Activated effector memory CD4-positive, alpha-beta T cell treated with Interleukin-2 at 50 U/mL for 16 hours (primary cell): ENCODE results near the gene RAB6A.
"Not testable (repeated sequence)": the region's sequence is repeated elsewhere in the genome, so short reads cannot be mapped to it uniquely, and the experiment has no call there.

Experiments
- DNase-seq: peaks from one replicate; pipeline ENCODE4 v3.0.0-alpha.2; 2020

RAB6A gene

GRCh38 chr11:73716153-73717056, 44.5 kb downstream of the RAB6A start:
- DNase-seq: no peak

DNA sequence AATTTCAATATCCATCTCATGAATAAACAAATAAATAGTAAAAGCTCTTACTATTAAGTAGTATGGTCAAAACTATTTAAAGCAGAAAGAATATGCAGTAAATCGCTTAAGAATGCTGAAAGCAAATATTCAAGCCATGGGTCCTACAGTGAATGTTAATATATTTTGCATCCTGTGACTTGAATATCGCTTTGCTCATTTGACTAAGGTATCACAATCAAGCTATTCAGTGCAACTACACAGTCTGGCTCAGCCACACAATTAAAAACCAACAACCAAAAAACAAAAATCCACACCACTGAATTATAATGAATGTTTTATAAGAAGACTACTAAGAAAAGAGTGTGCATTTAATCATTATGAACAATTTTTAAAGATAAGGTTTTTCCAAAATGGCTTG, 45.3 kb downstream of the RAB6A start:
- DNase-seq: no peak

DNA sequence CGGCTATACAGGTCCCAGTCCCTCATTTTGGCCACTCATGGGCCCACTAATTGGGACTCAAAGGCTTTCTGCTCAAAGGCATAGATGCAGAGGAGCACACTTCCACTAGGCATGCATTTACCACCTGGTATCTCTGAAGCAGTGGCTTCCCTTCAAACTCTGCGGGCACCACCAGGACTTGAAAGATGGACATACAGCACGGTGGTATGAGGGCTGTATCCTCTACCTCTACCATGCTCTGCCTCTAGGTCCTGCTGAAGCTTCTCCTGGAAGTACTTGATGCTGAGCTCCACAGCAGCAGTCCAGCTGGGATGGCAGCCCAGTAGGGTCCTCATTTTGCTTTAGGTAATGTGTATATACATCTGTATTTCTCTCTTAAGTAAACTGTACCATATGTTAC, 49.9 kb downstream of the RAB6A start:
- no peak for DNase-seq

- DNase-seq: no peak
These were observed 55.8 kb downstream of the RAB6A start for GRCh38 chr11:73705053-73705452.

DNA sequence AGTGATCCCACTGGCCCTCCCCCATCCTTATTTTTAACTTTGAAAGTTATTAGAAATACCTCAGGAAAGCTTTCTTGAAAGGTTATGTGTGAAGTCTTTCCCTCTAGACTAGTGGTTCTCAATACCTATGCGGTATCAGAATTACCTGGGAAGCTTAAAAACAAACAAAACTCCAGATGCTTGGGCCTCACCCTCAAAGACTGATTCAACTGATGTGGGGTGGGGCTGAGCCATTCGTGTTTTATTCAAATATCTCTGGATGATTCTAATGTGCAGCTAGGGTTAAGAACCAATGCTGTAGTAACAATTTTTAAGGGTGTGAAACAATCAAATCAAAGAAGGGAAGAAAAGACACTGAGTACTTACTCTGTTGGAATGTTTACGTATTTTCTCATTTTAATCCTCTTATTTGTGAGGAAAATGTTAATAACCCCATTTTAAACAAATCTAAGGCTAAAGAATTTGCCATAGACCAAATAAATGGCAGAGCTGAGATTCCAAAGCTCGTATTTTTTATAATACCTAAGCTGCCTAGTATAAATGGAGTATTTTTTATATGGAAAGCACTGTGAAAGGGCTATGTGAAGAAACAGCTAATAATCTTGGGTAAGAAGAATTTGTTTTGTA, 66.9 kb downstream of the RAB6A start:
- no peak for DNase-seq

DNA sequence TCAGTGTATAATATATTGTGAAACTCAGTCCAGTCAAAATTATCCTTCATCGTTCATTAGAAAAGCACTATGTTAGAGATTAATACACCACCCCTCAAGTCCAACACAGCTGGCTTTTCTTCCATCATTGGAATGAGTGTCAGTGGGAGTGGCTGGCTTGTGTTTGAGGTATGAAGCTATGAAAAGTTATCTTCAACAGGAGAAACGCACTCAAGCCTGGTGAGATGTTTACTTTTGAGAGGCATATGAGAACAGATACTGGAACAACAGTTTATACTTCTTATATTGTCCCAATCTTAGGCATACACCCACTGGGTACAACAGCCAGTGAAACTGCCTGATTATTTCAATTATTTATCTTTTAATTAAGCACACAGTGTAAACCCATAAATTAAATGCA, 80.2 kb downstream of the RAB6A start:
- DNase-seq: no peak

- not testable (repeated sequence) for DNase-seq
These were observed 84.3 kb downstream of the RAB6A start for GRCh38 chr11:73676552-73676951.

DNA sequence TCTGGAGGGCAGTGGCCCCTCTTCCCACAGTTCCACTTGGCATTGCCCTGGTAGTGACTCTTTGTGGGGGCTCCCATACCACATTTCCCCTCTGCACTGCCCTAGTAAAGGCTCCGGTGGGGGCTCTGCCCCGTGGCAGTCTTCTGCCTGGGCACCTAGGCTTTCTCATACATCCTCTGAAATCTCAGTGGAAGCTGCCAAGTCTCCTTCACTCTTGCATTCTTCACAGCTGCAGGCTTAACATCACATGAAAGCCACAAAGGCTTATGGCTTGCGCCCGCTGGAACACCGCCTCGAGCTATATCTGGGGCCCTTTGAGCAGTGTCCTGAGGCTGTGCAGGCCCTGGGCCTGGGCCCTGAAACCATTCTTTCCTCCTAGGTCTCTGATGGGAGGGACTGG, 89.2 kb downstream of the RAB6A start:
- DNase-seq: no peak

DNA sequence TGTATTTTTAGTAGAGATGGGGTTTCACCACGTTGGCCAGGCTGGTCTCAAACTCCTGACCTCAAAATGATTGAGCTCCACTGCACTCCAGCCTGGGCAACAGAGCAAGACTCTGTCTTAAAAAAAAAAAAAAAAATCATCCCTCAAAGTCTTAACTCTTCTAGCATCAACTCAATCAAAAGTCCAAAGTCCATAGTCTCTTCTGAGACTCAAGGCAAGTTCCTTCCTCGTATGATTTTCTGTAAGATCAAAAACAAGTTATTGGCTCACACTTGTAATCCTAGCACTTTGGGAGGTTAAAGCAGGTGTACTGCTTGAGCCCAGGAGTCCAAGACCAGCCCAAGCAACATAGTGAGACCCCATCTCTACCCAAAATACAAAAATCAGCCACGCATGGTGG, 90.1 kb downstream of the RAB6A start:
- no peak for DNase-seq

DNA sequence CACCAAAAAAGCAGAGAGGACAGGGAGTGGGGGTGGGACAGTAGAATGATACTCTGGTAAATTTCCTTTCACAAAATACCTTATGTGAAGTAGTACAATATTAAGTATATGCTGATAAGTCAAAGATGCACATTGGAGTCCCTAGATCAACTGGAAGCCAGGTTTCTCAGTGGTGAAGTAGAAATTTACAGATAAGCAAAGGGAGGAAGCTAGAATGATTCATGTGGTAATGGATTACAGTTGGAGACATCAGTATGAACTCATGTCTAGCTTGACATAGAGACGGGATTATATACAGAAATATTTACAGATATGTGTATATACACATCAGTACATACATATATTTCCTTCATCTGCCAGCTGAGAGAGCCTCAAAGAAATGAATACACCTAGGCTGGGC, 93.0 kb downstream of the RAB6A start:
- DNase-seq: no peak

DNA sequence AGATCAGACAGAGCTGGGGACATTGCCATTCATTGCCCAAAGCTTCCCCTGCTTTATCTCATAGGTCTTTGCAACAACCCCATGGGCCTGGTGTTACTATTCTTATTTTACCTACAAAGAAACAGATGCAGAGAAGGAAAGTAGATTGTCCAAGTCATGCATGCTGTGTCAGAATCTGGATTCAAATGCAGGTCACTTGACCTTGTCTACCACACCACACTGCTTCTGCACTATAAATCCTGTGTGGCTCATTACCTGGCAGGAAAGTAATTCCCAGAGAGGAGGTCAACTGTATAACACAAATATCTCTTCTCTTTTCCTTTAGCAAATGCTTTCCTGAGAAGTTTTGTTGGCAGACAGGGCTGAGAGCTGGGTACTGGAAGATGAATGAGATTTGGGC, 96.0 kb downstream of the RAB6A start:
- no peak for DNase-seq

- DNase-seq: no peak
These were observed 97.0 kb downstream of the RAB6A start for GRCh38 chr11:73663604-73664495.

DNA sequence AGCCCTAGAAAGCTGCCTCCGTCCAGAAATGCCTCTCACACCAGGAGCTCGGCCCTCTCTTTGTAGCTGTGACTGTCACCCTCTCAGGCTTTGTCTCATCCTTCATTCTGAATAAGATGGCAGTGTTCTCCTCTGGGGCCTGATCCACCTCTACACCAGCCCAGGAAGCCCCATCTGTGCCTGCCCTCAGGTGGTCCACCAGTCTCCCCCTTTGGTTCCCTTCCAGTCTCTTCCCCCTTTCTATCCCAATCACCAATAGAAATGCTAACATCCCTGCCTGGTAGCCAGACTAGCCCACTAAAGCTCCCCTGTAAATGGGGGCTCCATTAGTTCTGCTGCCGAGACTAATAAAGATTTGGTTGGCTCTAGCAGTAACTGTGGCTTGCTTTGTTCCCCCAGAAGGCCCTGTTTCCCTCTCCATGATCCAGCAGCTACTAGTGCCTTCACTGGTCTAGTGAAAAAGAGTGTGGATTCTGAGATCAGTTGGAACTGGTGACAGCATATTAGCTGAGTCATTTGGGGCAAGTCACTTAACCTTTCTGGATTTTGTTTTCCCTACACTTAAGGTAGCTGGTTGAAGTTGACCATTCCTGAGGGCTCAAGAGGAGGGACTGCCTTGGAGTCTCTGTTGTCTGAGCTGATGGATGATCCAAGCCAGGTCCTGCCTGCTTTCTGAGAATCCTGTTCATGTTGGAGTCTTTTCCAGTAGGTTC, 98.3 kb downstream of the RAB6A start:
- DNase-seq: no peak

DNA sequence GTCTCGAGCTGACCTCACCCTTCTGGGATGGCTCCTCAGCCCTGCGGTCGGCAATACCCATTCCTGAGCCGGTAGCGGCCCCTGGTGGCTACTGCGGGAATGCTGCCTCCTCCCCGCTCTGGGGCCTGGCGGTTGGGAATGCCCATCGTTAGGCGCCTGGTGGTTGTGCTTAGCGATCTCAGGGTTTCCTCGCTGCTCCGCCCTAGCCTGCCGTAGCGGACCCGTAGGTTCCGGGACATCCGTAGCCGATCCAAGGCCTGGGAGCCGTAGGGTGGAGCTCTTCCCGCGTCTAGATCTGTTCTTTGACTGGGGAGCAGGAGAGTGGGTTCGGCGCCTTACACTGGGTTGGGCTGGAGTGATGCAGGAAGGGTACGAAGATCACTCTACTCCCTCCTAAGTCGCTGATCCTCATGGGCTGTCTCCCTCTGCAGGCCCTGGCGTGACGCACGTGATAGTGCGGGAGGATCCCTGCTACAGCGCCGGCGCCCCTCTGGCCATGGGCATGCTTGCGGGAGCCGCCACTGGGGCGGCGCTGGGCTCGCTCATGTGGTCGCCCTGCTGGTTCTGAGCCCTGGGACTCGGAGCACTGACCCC, 99.7 kb downstream of the RAB6A start:
- peak; percentile 71 for DNase-seq

- no peak for DNase-seq
These were observed 100.3 kb downstream of the RAB6A start for GRCh38 chr11:73660497-73661034.

DNA sequence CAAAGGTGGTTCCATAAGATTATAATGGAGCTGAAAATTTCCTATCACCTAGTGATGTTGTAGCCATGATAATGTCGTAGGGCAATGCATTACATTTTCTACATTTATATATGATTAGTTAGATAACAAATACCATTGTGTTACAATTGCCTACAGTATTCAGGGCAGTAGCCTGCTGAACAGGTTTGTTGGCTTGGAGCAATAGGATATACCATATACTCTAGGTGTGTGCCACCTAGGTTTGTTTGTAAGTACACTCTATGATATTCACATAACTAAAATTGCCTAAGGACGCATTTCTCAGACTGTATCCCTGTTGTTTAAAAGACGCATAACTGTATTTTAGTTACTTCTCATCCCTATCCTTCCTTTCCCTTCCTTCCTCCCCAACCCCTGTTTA, 100.9 kb downstream of the RAB6A start:
- DNase-seq: no peak

- DNase-seq: no peak
These were observed 103.9 kb downstream of the RAB6A start for GRCh38 chr11:73656985-73657384.

GRCh38 chr11:73655686-73656085, 105.2 kb downstream of the RAB6A start:
- no peak for DNase-seq

DNA sequence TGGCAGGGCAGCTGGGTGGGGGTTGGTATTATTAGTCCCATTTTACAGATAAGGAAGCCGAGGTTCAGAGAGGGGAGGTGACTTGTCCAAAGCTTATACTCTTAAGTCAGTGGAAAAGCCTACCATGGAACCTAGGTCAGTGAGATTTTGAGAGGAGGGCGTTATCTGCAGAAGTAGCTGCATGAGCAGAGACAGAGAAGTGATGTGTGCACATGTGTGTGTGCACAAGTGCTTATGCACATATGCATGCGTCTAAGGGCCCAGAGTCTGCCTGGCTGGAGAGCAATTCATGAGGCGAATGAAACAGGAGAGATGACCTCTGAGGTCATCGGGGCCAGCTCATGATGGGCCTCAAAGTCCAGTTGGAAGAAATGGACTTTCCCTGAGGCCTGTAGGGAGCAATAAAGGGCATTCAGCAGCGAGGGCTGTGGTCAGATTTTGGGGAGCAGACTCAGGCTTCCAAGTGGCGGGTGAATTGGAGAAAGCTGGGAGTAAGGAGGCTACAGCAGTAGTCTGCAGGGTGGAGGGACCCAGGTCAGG, 106.3 kb downstream of the RAB6A start:
- no peak for DNase-seq

DNA sequence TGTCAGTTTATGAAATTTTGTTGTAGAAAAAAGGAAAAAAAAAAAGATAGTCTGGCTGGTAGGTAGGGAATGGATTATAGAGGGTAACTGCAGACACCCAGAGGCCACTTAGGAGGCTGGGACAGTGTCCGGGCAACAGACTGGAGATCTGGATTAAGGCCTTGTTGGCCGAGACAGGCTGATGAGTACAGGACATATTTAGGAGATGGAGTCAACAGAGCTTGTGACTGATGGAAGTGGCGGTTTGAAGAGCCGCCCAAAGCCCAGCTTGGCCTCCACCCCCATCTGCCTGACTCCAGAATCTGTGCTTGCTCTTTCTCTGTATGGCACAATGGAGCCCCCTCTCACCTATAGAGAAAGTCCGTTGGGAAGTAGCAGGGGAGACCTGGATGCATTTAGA, 106.9 kb downstream of the RAB6A start:
- DNase-seq: no peak

GRCh38 chr11:73652856-73653559, 107.9 kb downstream of the RAB6A start:
- no peak for DNase-seq
